HEK293T (cell line): ENCODE data around the gene CNNM3.

Experiments used
- CTCF ChIA-PET: fragments of 350-600 bp; formaldehyde crosslinking; extraction: SDS; loops from one replicate; lab custom pipeline; 2021; ENCODE audit warnings: antibody characterized with exemption, inconsistent platforms; lab: Yijun Ruan, JAX
- POLR2A ChIA-PET: fragments of 350-600 bp; formaldehyde crosslinking; extraction: SDS; loops from one replicate; lab custom pipeline; 2020; ENCODE audit warnings: antibody characterized with exemption, inconsistent platforms; lab: Yijun Ruan, JAX
- DNase-seq: peaks from one replicate; pipeline ENCODE4 v3.0.0; 2012; ENCODE audit warnings: mixed read lengths; ENCODE audit errors: extremely low spot score
- ARNT ChIP-seq: fragments of 450-650 bp; IDR thresholded peaks from 2 replicates; pipeline ENCODE4 v1.6.1; 2017; ENCODE audit warnings: mild to moderate bottlenecking
- BHLHE40 ChIP-seq: fragments of 450-650 bp; IDR thresholded peaks from 2 replicates; pipeline ENCODE4 v1.6.1; 2016; ENCODE audit warnings: mild to moderate bottlenecking, moderate library complexity, borderline replicate concordance
- CTBP1 ChIP-seq: fragments of 450-650 bp; IDR thresholded peaks from 2 replicates; pipeline ENCODE4 v1.6.1; 2016; ENCODE audit warnings: borderline replicate concordance
- ELF4 ChIP-seq: fragments of 450-650 bp; IDR thresholded peaks from 2 replicates; pipeline ENCODE4 v1.6.1; 2017; ENCODE audit warnings: antibody characterized with exemption
- FOXA1 ChIP-seq: fragments of 450-650 bp; IDR thresholded peaks from 2 replicates; pipeline ENCODE4 v1.6.1; 2016; ENCODE audit warnings: mild to moderate bottlenecking
- FOXK2 ChIP-seq: fragments of 450-650 bp; IDR thresholded peaks from 2 replicates; pipeline ENCODE4 v1.6.1; 2016; ENCODE audit warnings: mild to moderate bottlenecking
- FOXM1 ChIP-seq: fragments of 450-650 bp; IDR thresholded peaks from 2 replicates; pipeline ENCODE4 v1.6.1; 2017; ENCODE audit warnings: mild to moderate bottlenecking, borderline replicate concordance
- HDGF ChIP-seq: fragments of 450-650 bp; IDR thresholded peaks from 2 replicates; pipeline ENCODE4 v1.6.1; 2017; ENCODE audit warnings: antibody characterized with exemption, borderline replicate concordance
- L3MBTL2 ChIP-seq: fragments of 450-650 bp; conservative IDR thresholded peaks from 2 replicates; pipeline ENCODE4 v1.6.1; 2016; ENCODE audit warnings: mild to moderate bottlenecking
- LEF1 ChIP-seq: fragments of 450-650 bp; IDR thresholded peaks from 2 replicates; pipeline ENCODE4 v1.6.1; 2017; ENCODE audit warnings: mild to moderate bottlenecking, borderline replicate concordance
- NFRKB ChIP-seq: fragments of 450-650 bp; IDR thresholded peaks from 2 replicates; pipeline ENCODE4 v1.6.1; 2016; ENCODE audit warnings: mild to moderate bottlenecking, moderate library complexity
- PKNOX1 ChIP-seq: fragments of 450-650 bp; IDR thresholded peaks from 2 replicates; pipeline ENCODE4 v1.6.1; 2016
- SP1 ChIP-seq: fragments of 450-650 bp; IDR thresholded peaks from 2 replicates; pipeline ENCODE4 v1.6.1; 2017
- SUZ12 ChIP-seq: fragments of 450-650 bp; IDR thresholded peaks from 2 replicates; pipeline ENCODE4 v1.6.1; 2016; ENCODE audit warnings: mild to moderate bottlenecking
- TARDBP ChIP-seq: fragments of 450-650 bp; IDR thresholded peaks from 2 replicates; pipeline ENCODE4 v1.6.1; 2016
- ZNF384 ChIP-seq: fragments of 450-650 bp; IDR thresholded peaks from 2 replicates; pipeline ENCODE4 v1.6.1; 2016

Gene CNNM3

GRCh38 chr2:96876269-96877041 is 60.4 kb downstream of the CNNM3 start:
- DNase-seq: no peak
- POLR2A ChIA-PET: interaction anchor here (1.3 kb wide), 1 partner anchor 118 kb away, joined by 3 read pairs; no protein-coding TSS in a partner anchor
- TF ChIP-seq L3MBTL2 (no peak), FOXM1 (no peak), CTBP1 (no peak), FOXK2 (no peak), ELF4 (no peak), ZNF384 (no peak), HDGF (no peak), BHLHE40 (no peak), ARNT (no peak), FOXA1 (no peak), TARDBP (no peak), LEF1 (no peak), SP1 (no peak)
- CTCF ChIA-PET: interaction anchor here (1.7 kb wide), 1 partner anchor 19 kb away, joined by 5 read pairs; the partner anchor contains the start of gene ANKRD39

GRCh38 chr2:96877042-96877451 is 61.0 kb downstream of the CNNM3 start:
- DNase-seq: no peak
- CTCF ChIA-PET: no interaction called here
- no peak for TF ChIP-seq FOXK2
- no peak for TF ChIP-seq FOXA1
- TF ChIP-seq LEF1: no peak
- no peak for TF ChIP-seq SP1
- TF ChIP-seq ARNT: no peak
- no peak for TF ChIP-seq L3MBTL2
- TF ChIP-seq SUZ12: no peak
- TF ChIP-seq FOXM1: no peak
- TF ChIP-seq CTBP1: no peak
- no peak for TF ChIP-seq HDGF
- no peak for TF ChIP-seq PKNOX1
- TF ChIP-seq BHLHE40: no peak
- TF ChIP-seq NFRKB: no peak
- TF ChIP-seq TARDBP: no peak
- no peak for TF ChIP-seq ELF4
- TF ChIP-seq ZNF384: no peak
- POLR2A ChIA-PET: interaction anchor here (1.3 kb wide), 1 partner anchor 118 kb away, joined by 3 read pairs; no protein-coding TSS in a partner anchor

- ChIA-PET CTCF (no interaction called here), POLR2A (interaction anchor here (1.3 kb wide), 1 partner anchor 119 kb away, joined by 3 read pairs; no protein-coding TSS in a partner anchor)
- TF ChIP-seq CTBP1 (no peak), FOXK2 (no peak), NFRKB (no peak), LEF1 (no peak), FOXA1 (no peak), FOXM1 (no peak), ZNF384 (no peak), SP1 (no peak)
- no peak for DNase-seq
These were observed 61.6 kb downstream of the CNNM3 start for GRCh38 chr2:96877631-96878092.

- TF ChIP-seq LEF1 (no peak), L3MBTL2 (no peak), BHLHE40 (no peak), HDGF (no peak), CTBP1 (no peak), ZNF384 (no peak), FOXK2 (no peak), ELF4 (no peak), SUZ12 (no peak), FOXA1 (no peak), SP1 (no peak), ARNT (no peak)
- no peak for DNase-seq
- POLR2A ChIA-PET: interaction anchor here (1.0 kb wide), 1 partner anchor 10 kb away, joined by 3 read pairs; no protein-coding TSS in a partner anchor
- CTCF ChIA-PET: no interaction called here
These were observed 62.1 kb downstream of the CNNM3 start for GRCh38 chr2:96878171-96878570.

- ChIA-PET POLR2A (interaction anchor here (1.0 kb wide), 1 partner anchor 10 kb away, joined by 3 read pairs; no protein-coding TSS in a partner anchor), CTCF (no interaction called here)
- no peak for TF ChIP-seq PKNOX1
- no peak for TF ChIP-seq SP1
- TF ChIP-seq ZNF384: no peak
- TF ChIP-seq TARDBP: no peak
- TF ChIP-seq HDGF: no peak
- TF ChIP-seq NFRKB: no peak
- TF ChIP-seq CTBP1: no peak
- TF ChIP-seq L3MBTL2: no peak
- DNase-seq: no peak
These were observed 62.9 kb downstream of the CNNM3 start for GRCh38 chr2:96878796-96879544.
